ENCODE results near the gene PPP1R17. TPM values are rescaled to one million over a fixed set of nuclear protein-coding genes. Genes with fewer than 3 reads are reported as not detected.

PPP1R17 gene
- total and polyA plus RNA-seq, 2 experiments from 2014 or later: 0.52 to 2.4 TPM

DNA sequence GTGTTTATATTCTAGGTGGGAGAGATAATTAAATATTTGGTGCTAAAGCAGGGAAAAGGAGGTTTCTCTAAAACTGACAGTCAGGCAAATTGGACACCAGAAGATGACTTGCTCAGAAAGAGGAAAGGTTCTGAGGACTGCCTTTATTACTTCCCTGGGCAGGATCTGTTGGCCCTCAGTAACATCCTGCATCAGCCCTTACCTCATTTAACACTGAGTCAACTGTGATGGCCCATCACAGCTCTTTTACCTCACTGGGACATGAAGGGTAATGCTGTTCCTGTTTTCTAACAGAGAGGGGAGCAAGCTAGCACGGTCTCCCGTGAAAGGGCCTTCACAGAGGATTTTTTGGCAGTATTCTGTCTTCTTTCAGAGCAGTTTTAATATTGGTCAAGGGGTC is 12.0 kb downstream of the PPP1R17 start:
- H3K36me3 Mint-ChIP-seq (ENCODE audit: low read depth): no peaks in the 10 kb centered on the region
- ATAC-seq (peak; percentile 61), DNase-seq (ENCODE audit: low spot score) (peak; percentile 17)
- no peaks in the 10 kb centered on the region for H3K4me1 Mint-ChIP-seq
- Histone ChIP-seq H3F3A (replicated peaks; ENCODE audit: low read depth) (no peaks in the 10 kb centered on the region), H3K4me2 (no peak overlapping the region), H3K9me2 (ENCODE audit: insufficient read depth) (no peaks in the 10 kb centered on the region; the same call in none of the 2 replicates), H3K36me3 (ENCODE audit: insufficient read depth) (no peaks in the 10 kb centered on the region), H3K4me3 (no peak overlapping the region), H3K79me2 (replicated peaks; ENCODE audit: insufficient read depth) (no peaks in the 10 kb centered on the region), H3K27ac (ENCODE audit: low read depth) (no peak overlapping the region), H3K4me1 (ENCODE audit: insufficient read depth) (no peaks in the 10 kb centered on the region), H4K20me1 (replicated peaks; ENCODE audit: insufficient read depth) (no peaks in the 10 kb centered on the region), H3K27me3 (ENCODE audit: insufficient read depth) (no peaks in the 10 kb centered on the region), H2AFZ (no peak overlapping the region)
- no peak overlapping the region for H3K4me3 Mint-ChIP-seq
- TF ChIP-seq, protein P1, sequence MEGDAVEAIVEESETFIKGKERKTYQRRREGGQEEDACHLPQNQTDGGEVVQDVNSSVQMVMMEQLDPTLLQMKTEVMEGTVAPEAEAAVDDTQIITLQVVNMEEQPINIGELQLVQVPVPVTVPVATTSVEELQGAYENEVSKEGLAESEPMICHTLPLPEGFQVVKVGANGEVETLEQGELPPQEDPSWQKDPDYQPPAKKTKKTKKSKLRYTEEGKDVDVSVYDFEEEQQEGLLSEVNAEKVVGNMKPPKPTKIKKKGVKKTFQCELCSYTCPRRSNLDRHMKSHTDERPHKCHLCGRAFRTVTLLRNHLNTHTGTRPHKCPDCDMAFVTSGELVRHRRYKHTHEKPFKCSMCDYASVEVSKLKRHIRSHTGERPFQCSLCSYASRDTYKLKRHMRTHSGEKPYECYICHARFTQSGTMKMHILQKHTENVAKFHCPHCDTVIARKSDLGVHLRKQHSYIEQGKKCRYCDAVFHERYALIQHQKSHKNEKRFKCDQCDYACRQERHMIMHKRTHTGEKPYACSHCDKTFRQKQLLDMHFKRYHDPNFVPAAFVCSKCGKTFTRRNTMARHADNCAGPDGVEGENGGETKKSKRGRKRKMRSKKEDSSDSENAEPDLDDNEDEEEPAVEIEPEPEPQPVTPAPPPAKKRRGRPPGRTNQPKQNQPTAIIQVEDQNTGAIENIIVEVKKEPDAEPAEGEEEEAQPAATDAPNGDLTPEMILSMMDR (conservative IDR thresholded peaks at IDR 0.05; ENCODE audit: low read depth in 2 of 2): 0 out of 4 replicates have a peak, but pooled peaks of 1 of the 2 experiments have one; percentile 2
- no peak for TF ChIP-seq CREB1 (CRISPR knock-in tag; IDR thresholded peaks at IDR 0.05; ENCODE audit: low read depth)
- H3K27ac Mint-ChIP-seq: no peak overlapping the region
- H3K9me3 Mint-ChIP-seq: no peaks in the 10 kb centered on the region
- peaks cover 2% of the 10 kb centered on the region for H3K27me3 Mint-ChIP-seq (ENCODE audit: insufficient read depth, low read depth, poor library complexity)

DNA sequence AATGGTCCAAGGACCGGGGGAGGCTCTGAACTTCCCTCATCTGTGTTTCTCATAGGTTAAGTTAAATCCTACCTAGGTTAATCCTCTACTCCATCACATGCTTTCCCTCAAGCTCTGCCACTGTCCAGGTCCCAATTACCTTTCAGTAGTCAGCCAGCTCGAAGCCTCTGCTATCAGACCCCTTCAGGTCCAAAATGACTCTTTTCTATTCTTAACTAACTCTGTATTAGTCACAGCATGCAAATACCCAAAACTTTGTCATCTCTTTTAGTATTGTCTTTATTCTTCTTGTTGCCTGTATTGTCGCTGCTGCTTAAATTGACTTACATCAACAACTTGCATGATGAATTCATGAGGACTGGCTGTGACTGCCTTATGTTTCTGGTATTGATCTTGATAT is 15.3 kb downstream of the PPP1R17 start:
- H3K36me3 ChIP-seq (ENCODE audit: insufficient read depth): no peaks in the 10 kb centered on the region
- H3K27me3 ChIP-seq (ENCODE audit: insufficient read depth): 0 out of 2 replicates have a peak, but pooled peaks cover 1% of the 10 kb centered on the region
- H3K27ac ChIP-seq (ENCODE audit: low read depth): no peak overlapping the region
- no peak overlapping the region for H3K4me2 ChIP-seq
- Mint-ChIP-seq H3K27ac (no peak overlapping the region), H3K4me1 (no peaks in the 10 kb centered on the region), H3K4me3 (no peak overlapping the region), H3K27me3 (ENCODE audit: insufficient read depth, low read depth, poor library complexity) (no peaks in the 10 kb centered on the region), H3K9me3 (no peaks in the 10 kb centered on the region), H3K36me3 (ENCODE audit: low read depth) (no peaks in the 10 kb centered on the region)
- ATAC-seq (no peak), DNase-seq (ENCODE audit: low spot score) (no peak)
- no peak for TF ChIP-seq EZH2 (IDR thresholded peaks at IDR 0.05; ENCODE audit: low read depth, unreplicated experiment)
- no peak for TF ChIP-seq NANOG (IDR thresholded peaks at IDR 0.05; ENCODE audit: borderline replicate concordance)
- no peak for TF ChIP-seq CREB1 (CRISPR knock-in tag; IDR thresholded peaks at IDR 0.05; ENCODE audit: low read depth)
- no peak for TF ChIP-seq ZNF114 (CRISPR knock-in tag; IDR thresholded peaks at IDR 0.05)
- TF ChIP-seq STAT1 (IDR thresholded peaks at IDR 0.05; ENCODE audit: unreplicated experiment): no peak
- no peak for TF ChIP-seq POLR2AphosphoS5 (IDR thresholded peaks at IDR 0.05; ENCODE audit: low read depth)
- H2AFZ ChIP-seq: no peak overlapping the region
- no peaks in the 10 kb centered on the region for H3K79me2 ChIP-seq (replicated peaks; ENCODE audit: insufficient read depth)
- H4K20me1 ChIP-seq (replicated peaks; ENCODE audit: insufficient read depth): no peaks in the 10 kb centered on the region
- H3K4me3 ChIP-seq: no peak overlapping the region
- H3K4me1 ChIP-seq (ENCODE audit: insufficient read depth): no peaks in the 10 kb centered on the region
- no peaks in the 10 kb centered on the region for H3F3A ChIP-seq (replicated peaks; ENCODE audit: low read depth)
- H3K9me2 ChIP-seq (ENCODE audit: insufficient read depth): no peaks in the 10 kb centered on the region; the same call in none of the 2 replicates

DNA sequence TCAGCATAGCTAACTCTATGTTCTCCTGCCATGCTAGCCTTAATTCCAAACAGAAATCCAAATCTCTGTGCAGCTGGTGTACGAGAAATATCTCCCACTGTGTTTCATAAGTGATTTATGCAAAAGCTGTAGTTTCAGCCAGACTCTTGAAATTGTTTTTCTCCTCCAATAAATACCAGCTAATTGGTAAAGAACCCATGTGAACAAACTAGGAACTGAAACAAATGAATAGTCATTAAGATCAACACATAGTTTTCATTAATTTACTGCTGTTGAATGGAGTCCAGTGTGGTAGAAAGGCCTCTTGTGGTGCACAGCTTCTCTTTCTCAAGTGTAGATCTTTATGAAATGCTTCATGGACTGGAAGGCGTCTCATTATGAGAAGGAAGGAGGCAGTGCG is 18.4 kb downstream of the PPP1R17 start:
- TF ChIP-seq NANOG (IDR thresholded peaks at IDR 0.05; ENCODE audit: borderline replicate concordance) (no peak), EZH2phosphoT487 (IDR thresholded peaks at IDR 0.05; ENCODE audit: unreplicated experiment) (no peak), ZNF331 (CRISPR knock-in tag; IDR thresholded peaks at IDR 0.05; ENCODE audit: low read depth) (no peak)
- H3K4me3 ChIP-seq: no peak overlapping the region
- ATAC-seq (no peak), DNase-seq (ENCODE audit: low spot score) (no peak)
- H3K4me2 ChIP-seq: no peak overlapping the region
- no peaks in the 10 kb centered on the region for H3K36me3 ChIP-seq (ENCODE audit: insufficient read depth)
- no peak overlapping the region for H2AFZ ChIP-seq
- H3K79me2 ChIP-seq (replicated peaks; ENCODE audit: insufficient read depth): no peaks in the 10 kb centered on the region
- Mint-ChIP-seq H3K4me1 (peaks cover 5% of the 10 kb centered on the region; the same call in 2 of the 3 replicates), H3K9me3 (no peaks in the 10 kb centered on the region), H3K27ac (no peak overlapping the region), H3K36me3 (ENCODE audit: low read depth) (no peaks in the 10 kb centered on the region), H3K4me3 (no peak overlapping the region), H3K27me3 (ENCODE audit: insufficient read depth, low read depth, poor library complexity) (peaks cover 23% of the 10 kb centered on the region)
- no peaks in the 10 kb centered on the region for H4K20me1 ChIP-seq (replicated peaks; ENCODE audit: insufficient read depth)
- H3F3A ChIP-seq (replicated peaks; ENCODE audit: low read depth): no peaks in the 10 kb centered on the region
- peaks cover 27% of the 10 kb centered on the region for H3K27me3 ChIP-seq (ENCODE audit: insufficient read depth)
- H3K4me1 ChIP-seq (ENCODE audit: insufficient read depth): peaks cover 5% of the 10 kb centered on the region; the same call in 1 of the 2 replicates
- no peak overlapping the region for H3K27ac ChIP-seq (ENCODE audit: low read depth)
- no peaks in the 10 kb centered on the region; the same call in none of the 2 replicates for H3K9me2 ChIP-seq (ENCODE audit: insufficient read depth)
